ENCODE data around the gene METTL24. TPM values are rescaled to one million over a fixed set of nuclear protein-coding genes. Genes with fewer than 3 reads are reported as not detected.

The METTL24 gene
- total RNA-seq = 2.1 and 2.2 TPM in 2 replicates

GRCh38 chr6:110357664-110358552 is at the start of gene METTL24:
TSS of gene METTL24 (minus strand) at chr6:110358349. CDS start at chr6:110358272, 77 bp downstream.

Other genes starting within 250 kb of the METTL24 start
- gene WASF1, start 178.7 kb downstream of the METTL24 start, total RNA-seq = 2.5 and 5.3 TPM in 2 replicates
- 16.9 and 19.5 TPM in 2 replicates for gene CDC40, start 177.9 kb downstream of the METTL24 start, total RNA-seq
- gene DDO, start 57.2 kb upstream of the METTL24 start, total RNA-seq = 5.5 and 6.0 TPM in 2 replicates
- not detected in 2 replicates for gene SLC22A16, start 118.3 kb upstream of the METTL24 start, total RNA-seq

Data from aortic smooth muscle cell (primary cell).